ENCODE measurements around the gene GLI3.
"Not testable (repeated sequence)": the region's sequence is repeated elsewhere in the genome, so short reads cannot be mapped to it uniquely, and the experiment has no call there.

The GLI3 gene

GRCh38 chr7:42212541-42213090 is 24.4 kb downstream of the GLI3 start:
- DNase-seq (ENCODE audit: low read depth) = no peak

DNA sequence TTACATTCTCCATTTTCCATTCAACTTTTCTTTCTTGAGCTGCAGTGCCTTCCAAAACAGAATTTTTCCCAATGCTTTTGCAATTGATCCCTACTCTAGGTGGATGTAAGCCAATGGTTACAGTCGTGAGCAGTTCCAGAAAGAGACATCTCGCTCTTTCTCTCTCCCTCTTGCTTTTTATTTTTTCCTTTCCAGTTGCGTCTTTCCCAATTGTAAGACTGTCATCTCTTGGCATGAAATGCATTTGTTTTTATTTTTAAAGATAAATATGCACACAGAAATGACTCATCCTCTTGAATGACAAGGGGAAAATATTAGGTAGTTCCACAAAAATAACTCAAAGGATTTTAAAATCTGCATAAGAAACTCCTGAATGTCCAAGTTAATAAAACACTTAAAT is 25.1 kb downstream of the GLI3 start:
- no peak for DNase-seq (ENCODE audit: low read depth)

DNA sequence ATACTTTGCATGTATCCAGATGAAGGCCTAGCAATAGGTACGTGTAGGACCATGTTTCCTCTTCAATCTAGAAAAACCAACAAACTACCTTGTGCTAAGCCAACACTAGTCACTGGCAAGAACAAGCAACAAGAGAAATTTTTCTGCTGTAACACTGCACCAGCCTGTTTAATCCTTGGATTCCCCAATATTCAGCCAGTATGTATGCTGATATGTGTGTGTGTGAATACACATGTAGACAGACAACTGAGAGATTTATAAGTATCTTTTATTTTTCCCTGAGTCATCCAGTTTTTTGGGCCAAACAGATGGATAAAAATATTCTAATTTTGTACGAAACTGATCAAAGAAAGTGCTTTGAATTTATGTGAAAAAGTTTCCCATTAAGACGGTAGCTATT is 26.2 kb downstream of the GLI3 start:
- DNase-seq (ENCODE audit: low read depth) = no peak

- no peak for DNase-seq (ENCODE audit: low read depth)
These were observed 26.7 kb downstream of the GLI3 start for GRCh38 chr7:42210333-42210732.

GRCh38 chr7:42209085-42209484 is 27.9 kb downstream of the GLI3 start:
- DNase-seq (ENCODE audit: low read depth) = not testable (repeated sequence)

GRCh38 chr7:42208572-42208971 is 28.4 kb downstream of the GLI3 start:
- no peak for DNase-seq (ENCODE audit: low read depth)

GRCh38 chr7:42207420-42207819 is 29.6 kb downstream of the GLI3 start:
- DNase-seq (ENCODE audit: low read depth) = no peak

GRCh38 chr7:42203336-42203735 is 33.7 kb downstream of the GLI3 start:
- DNase-seq (ENCODE audit: low read depth) = no peak

DNA sequence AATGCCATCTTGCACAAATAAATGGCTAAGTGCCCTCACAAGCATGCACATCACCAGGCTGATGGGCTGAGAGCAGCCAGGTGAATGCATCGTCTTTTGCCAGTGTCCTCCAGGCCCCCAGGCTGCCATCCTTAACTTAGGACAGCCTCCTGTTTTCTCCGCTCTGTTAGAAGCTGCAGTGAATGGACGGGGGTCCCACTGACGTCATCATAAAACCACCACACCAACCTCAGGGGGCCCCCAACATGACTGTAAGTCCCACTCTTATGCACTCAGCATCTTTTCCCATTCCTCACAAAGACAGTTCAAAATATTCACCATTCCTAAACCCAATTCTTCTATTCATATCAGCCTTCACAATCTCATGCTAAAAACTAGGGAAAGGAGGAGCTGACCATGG is 34.4 kb downstream of the GLI3 start:
- no peak for DNase-seq (ENCODE audit: low read depth)

- no peak for DNase-seq (ENCODE audit: low read depth)
These were observed 37.9 kb downstream of the GLI3 start for GRCh38 chr7:42198974-42199668.

DNA sequence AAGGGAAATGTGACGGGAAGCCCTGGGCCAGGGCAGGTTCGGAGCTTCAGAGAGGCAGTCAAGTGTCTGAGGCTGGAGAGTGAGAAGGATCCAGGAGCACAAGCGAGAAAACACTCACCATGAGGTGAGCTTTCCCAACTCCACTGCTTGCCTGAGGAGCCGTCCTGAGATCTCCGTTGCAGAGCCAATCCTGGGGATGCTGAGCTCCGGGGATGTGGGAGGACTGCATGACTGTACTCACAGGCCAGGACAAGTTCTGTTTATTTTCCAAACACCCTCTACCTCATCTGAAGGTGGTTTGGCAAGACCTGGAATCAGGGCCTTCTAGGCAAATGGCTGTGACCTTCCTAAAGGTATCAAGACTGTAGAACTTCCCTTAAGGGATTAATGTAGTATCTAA is 38.7 kb downstream of the GLI3 start:
- no peak for DNase-seq (ENCODE audit: low read depth)

- DNase-seq (ENCODE audit: low read depth) = no peak
These were observed 39.6 kb downstream of the GLI3 start for GRCh38 chr7:42197451-42197850.

DNA sequence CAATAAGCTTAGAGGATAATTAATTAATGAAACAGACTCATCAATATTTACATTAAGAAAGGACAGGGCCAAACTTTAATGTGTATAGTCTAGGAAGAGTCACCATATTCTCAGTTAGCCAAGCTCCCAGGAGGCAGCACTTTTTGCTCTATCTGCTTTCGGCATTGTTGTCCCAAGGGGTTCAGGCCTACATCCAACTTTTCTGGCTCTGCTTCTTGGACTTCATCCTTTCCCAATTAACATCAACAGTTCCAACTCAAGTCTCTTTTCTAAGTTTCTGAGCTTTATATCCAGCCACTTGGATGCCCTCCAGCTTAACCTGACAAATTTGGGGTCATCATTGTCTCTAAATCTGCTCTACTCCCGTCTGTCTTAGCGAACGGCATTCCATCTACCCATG is 42.8 kb downstream of the GLI3 start:
- DNase-seq (ENCODE audit: low read depth) = no peak

GRCh38 chr7:42193471-42194129 is 43.4 kb downstream of the GLI3 start:
- DNase-seq (ENCODE audit: low read depth) = no peak

- no peak for DNase-seq (ENCODE audit: low read depth)
These were observed 44.1 kb downstream of the GLI3 start for GRCh38 chr7:42192851-42193461.

DNA sequence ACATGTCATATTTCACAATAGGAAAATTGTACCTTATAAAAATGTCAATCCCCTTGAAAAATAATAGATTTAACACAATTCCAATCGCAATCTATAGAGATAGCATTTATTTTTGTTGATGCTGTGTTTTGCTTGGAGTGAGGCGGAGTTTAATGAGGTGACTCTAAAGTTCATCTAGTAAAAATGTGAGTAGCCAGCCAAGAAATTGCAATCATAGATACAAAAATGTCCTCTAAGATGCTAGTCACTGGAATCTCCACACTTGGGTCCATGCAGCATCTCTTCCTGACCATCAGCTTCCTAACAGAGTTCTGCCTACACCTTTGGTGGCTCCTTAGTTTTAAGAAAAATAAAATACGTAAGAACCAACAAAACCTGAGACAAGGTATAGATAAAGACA is 44.9 kb downstream of the GLI3 start:
- DNase-seq (ENCODE audit: low read depth) = no peak

- no peak for DNase-seq (ENCODE audit: low read depth)
These were observed 47.5 kb downstream of the GLI3 start for GRCh38 chr7:42189535-42189934.

DNA sequence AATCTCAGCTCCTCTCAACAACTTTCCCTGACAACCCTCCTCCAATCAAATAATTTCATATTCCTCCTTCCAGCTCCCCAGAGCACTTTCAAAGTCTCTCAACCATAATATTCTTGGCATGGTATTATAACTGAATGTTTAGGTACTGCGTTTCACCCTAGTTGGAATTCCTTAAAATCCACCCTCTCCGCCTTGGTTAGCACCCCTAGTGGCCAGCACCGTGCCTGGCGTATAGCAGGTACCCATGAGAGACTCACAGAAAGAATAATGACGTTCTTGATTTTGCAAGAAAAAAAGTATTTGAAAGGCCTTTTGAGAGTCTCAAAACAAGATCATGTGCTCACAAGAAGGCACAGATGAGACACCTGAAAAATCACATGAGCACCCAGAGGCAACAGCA is 50.9 kb downstream of the GLI3 start:
- no peak for DNase-seq (ENCODE audit: low read depth)

DNA sequence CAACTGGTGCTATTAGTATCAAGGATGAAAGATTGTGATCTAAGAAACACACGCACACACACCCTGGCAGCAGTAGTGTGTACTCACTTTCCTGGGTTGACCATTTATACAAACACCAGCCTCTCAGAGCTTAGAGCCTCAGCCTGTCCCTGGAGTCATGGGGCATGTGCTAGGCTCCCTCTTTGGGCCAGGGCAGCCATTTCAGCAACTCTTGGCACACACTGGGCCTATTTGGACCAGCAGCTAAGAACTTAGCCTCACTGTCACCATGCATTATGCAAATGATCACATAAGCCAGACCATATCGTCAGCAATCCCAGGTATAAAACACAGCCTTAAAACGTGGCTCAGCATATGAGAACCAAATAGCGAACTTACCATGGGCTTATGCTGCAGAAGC is 51.3 kb downstream of the GLI3 start:
- no peak for DNase-seq (ENCODE audit: low read depth)

DNA sequence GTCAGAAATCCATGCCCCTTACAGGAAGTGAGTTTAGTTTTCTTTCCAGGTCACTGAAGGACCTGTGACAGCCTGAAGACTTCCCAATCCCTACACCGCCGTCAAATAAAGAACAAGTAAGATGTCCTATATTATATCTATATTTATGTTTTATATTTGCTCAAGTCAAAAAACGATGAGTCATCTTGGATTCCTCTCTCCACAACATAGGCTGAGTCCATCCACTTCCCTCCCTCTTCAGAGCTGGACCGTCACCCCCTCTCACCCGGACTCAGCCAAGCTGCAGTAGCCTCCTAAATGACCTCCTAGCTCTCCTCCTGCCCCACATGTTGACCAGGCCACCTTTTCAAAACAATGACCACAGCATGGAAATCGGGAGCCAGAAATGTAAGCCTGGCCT is 53.5 kb downstream of the GLI3 start:
- no peak for DNase-seq (ENCODE audit: low read depth)

DNA sequence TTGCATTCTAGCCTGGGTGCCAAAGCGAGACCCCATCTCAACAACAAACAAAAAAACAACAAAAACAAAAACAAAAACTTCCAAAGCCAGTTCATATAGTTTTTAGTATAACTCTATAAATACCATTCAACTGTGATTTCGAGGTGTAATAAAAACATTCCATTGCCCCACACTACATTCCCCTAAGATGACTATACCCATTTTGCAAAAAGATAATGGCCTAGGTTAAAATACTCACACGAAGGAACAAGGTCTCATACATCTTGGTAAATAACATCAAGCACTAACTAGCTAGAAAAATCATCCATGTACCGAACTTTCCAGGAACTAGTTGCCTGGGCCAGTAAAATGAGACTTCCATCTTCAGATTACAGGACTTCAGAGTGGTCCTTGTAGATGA is 55.4 kb downstream of the GLI3 start:
- no peak for DNase-seq (ENCODE audit: low read depth)

DNA sequence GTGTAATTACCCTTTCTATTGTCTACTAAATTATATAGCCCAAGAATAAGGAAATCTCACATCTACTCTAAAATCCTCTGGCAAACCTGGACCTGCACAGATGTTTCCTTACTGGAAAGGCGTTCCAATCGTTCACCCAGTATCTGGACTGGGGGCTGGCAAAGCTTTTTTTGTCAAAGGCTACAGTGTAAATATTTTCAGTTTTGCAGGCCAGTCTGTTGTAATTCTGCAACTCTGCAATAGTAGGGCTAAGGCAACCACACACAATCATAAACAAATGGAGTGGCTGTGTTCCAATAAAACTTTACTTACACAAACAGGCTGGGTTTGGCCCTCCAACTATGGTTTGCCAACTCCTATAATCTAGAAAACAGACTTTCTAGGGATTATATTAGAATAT is 56.2 kb downstream of the GLI3 start:
- DNase-seq (ENCODE audit: low read depth) = peak; percentile 56

- DNase-seq (ENCODE audit: low read depth) = no peak
These were observed 60.3 kb downstream of the GLI3 start for GRCh38 chr7:42176724-42177101.
